Trophoblast cell (in vitro differentiated cells and primary cell): ENCODE measurements around the gene FOXL2.

Experiments
- DNase-seq, 2 donors: peaks; one replicate each; pipeline ENCODE4 v3.0.0-alpha.2; 2016
- H2AFZ ChIP-seq: 2 replicates; pipeline ENCODE4 v1.6.1; 2013; ENCODE audit warnings: low read length, moderate library complexity, mild to moderate bottlenecking; ENCODE audit not compliant: insufficient read depth, poor library complexity
- H2AK5ac ChIP-seq: 2 replicates; pipeline ENCODE4 v1.6.1; 2013; ENCODE audit warnings: mild to moderate bottlenecking, low read length
- H2BK120ac ChIP-seq: 2 replicates; pipeline ENCODE4 v1.6.1; 2013; ENCODE audit warnings: low read length, mild to moderate bottlenecking, moderate library complexity; ENCODE audit not compliant: insufficient read depth, poor library complexity
- H2BK12ac ChIP-seq: 2 replicates; pipeline ENCODE4 v1.6.1; 2013; ENCODE audit warnings: mild to moderate bottlenecking, low read length, moderate library complexity
- H2BK5ac ChIP-seq: 2 replicates; pipeline ENCODE4 v1.6.1; 2013; ENCODE audit warnings: low read length, low read depth, moderate library complexity, mild to moderate bottlenecking; ENCODE audit not compliant: poor library complexity
- H3K14ac ChIP-seq: 2 replicates; pipeline ENCODE4 v1.6.1; 2013; ENCODE audit warnings: mild to moderate bottlenecking, low read length
- H3K18ac ChIP-seq: 2 replicates; pipeline ENCODE4 v1.6.1; 2013; ENCODE audit warnings: mild to moderate bottlenecking, low read length
- H3K23ac ChIP-seq: 2 replicates; pipeline ENCODE4 v1.6.1; 2013; ENCODE audit warnings: low read length
- H3K27ac ChIP-seq: 2 replicates; pipeline ENCODE4 v1.5.1; 2013; ENCODE audit warnings: low read depth, mild to moderate bottlenecking, inconsistent platforms, low read length, moderate library complexity
- H3K27me3 ChIP-seq: 2 replicates; pipeline ENCODE4 v1.6.1; 2013; ENCODE audit warnings: inconsistent platforms, mild to moderate bottlenecking, low read length, moderate library complexity; ENCODE audit not compliant: insufficient read depth
- H3K36me3 ChIP-seq, 2 experiments: 1 replicate in 1 of 2; 2 replicates in 1 of 2; pipeline ENCODE4 v1.6.1; 2013; ENCODE audit warnings: low read length in 2 of 2, mild to moderate bottlenecking in 2 of 2, moderate library complexity in 1 of 2; ENCODE audit not compliant: insufficient read depth in 2 of 2, control insufficient read depth in 1 of 2
- H3K4ac ChIP-seq: 2 replicates; pipeline ENCODE4 v1.6.1; 2013; ENCODE audit warnings: low read depth, mild to moderate bottlenecking, low read length, moderate library complexity
- H3K4me1 ChIP-seq, 2 experiments: 1 replicate in 1 of 2; 2 replicates in 1 of 2; pipeline ENCODE4 v1.6.1; 2013; ENCODE audit warnings: low read length in 2 of 2, mild to moderate bottlenecking in 2 of 2, moderate library complexity in 1 of 2; ENCODE audit not compliant: insufficient read depth in 2 of 2, control insufficient read depth in 1 of 2
- H3K4me2 ChIP-seq: 2 replicates; pipeline ENCODE4 v1.6.1; 2013; ENCODE audit warnings: inconsistent platforms, mild to moderate bottlenecking, low read length, moderate library complexity
- H3K4me3 ChIP-seq: 2 replicates; pipeline ENCODE4 v1.5.1; 2013; ENCODE audit warnings: mild to moderate bottlenecking, low read depth, low read length, inconsistent platforms
- H3K79me1 ChIP-seq: one replicate; pipeline ENCODE4 v1.6.1; 2013; ENCODE audit warnings: low read length
- H3K79me2 ChIP-seq: 2 replicates; pipeline ENCODE4 v1.6.1; 2013; ENCODE audit warnings: low read length, mild to moderate bottlenecking; ENCODE audit not compliant: control insufficient read depth, insufficient read depth, poor library complexity
- H3K9ac ChIP-seq: 2 replicates; pipeline ENCODE4 v1.6.1; 2013; ENCODE audit warnings: mild to moderate bottlenecking, low read length
- H3K9me3 ChIP-seq: 2 replicates; pipeline ENCODE4 v1.6.1; 2013; ENCODE audit warnings: low read depth, mild to moderate bottlenecking, control low read depth, inconsistent platforms, low read length; ENCODE audit not compliant: insufficient read depth
- H4K12ac ChIP-seq: 2 replicates; pipeline ENCODE4 v1.6.1; 2013; ENCODE audit warnings: low read depth, mild to moderate bottlenecking, low read length, moderate library complexity
- H4K8ac ChIP-seq: 2 replicates; pipeline ENCODE4 v1.6.1; 2013; ENCODE audit warnings: low read depth, mild to moderate bottlenecking, low read length, moderate library complexity
- H4K91ac ChIP-seq: one replicate; pipeline ENCODE4 v1.6.1; 2013; ENCODE audit warnings: low read depth, mild to moderate bottlenecking, low read length, moderate library complexity
- WGBS: extraction: QIAGEN DNeasy Blood & Tissue Kit; methylation state at CpG from one replicate; pipeline ENCODE4 v1.1.7; 2013; ENCODE audit warnings: missing lambda C conversion rate; ENCODE audit not compliant: insufficient read length, insufficient coverage; ENCODE audit errors: extremely low coverage; 5-methylcytosine and 5-hydroxymethylcytosine counted together

FOXL2 gene

DNA sequence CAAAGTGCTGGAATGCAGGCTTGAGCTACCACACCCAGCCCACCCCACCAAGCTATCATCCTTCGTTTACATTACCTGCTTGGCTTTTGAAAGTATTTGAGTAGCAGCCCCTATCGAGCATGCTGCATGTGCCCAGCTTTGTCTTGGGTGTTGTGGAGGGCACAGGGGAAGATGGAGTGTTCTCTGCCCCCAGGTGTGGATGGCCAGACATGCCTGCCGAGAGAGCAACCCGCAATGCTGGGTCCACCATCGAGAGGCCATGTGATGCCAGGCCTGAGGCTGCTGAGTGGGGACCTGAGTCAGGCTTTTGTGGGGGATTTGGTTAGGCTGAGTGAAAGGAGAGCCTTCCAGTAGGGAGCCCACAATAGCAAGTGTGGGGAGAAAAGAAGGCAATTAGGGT is 26.0 kb upstream of the FOXL2 start:
- H3K27me3 ChIP-seq: no peaks in the 10 kb centered on the region
- H3K4me1 ChIP-seq: no peaks in the 10 kb centered on the region
- no peak overlapping the region for H3K27ac ChIP-seq
- no peak overlapping the region for H2AFZ ChIP-seq
- WGBS: no CpG with 5 or more reads among the region's 5 CpGs
- peaks cover 3% of the 10 kb centered on the region for H3K9me3 ChIP-seq
- no peaks in the 10 kb centered on the region for H3K79me2 ChIP-seq
- no peak for DNase-seq
- no peaks in the 10 kb centered on the region for H3K36me3 ChIP-seq
- H2AK5ac ChIP-seq: no peak overlapping the region
- no peak overlapping the region for H3K9ac ChIP-seq
- no peaks in the 10 kb centered on the region for H3K79me1 ChIP-seq
- no peak overlapping the region for H3K18ac ChIP-seq
- H3K23ac ChIP-seq: no peak overlapping the region
- no peak overlapping the region for H2BK12ac ChIP-seq
- H2BK120ac ChIP-seq: no peak overlapping the region
- no peak overlapping the region for H4K8ac ChIP-seq
- no peak overlapping the region for H3K4ac ChIP-seq
- no peak overlapping the region for H4K91ac ChIP-seq
- H3K4me2 ChIP-seq: no peak overlapping the region
- H4K12ac ChIP-seq: no peak overlapping the region
- no peak overlapping the region for H3K4me3 ChIP-seq
- H2BK5ac ChIP-seq: no peak overlapping the region
- H3K14ac ChIP-seq: no peak overlapping the region

DNA sequence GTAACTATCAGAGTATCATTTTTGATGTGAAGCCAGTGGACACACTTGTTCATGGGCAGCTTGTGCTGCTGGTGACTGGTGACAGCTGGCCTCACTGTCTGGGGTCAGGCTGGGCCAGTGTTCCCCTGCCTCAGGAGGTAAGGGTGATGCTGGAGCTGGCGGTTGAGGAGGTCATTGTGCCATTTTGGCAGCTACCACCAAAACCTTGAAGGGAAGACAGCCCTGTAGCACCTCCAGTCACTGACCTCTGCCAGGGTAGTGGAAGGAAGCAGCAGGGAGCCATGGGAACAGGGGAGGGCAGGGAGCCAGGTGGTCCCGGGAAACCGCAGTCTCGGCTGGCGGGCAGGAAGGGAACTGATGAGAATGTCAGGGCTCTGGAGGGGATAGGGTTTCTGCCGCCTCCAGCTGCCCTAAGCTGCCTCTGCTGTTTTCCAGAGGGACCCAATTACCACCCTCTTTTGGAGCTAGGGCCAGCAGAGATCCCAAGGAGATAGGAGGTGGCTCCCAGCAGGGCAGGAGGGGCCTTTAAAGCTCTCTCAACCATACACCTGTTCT is 24.9 kb upstream of the FOXL2 start:
- peaks cover 3% of the 10 kb centered on the region for H3K9me3 ChIP-seq
- H3K23ac ChIP-seq: no peak overlapping the region
- no CpG with 5 or more reads among the region's 6 CpGs for WGBS
- H3K4me3 ChIP-seq: no peak overlapping the region
- H3K79me2 ChIP-seq: no peaks in the 10 kb centered on the region
- H3K4me1 ChIP-seq: no peaks in the 10 kb centered on the region
- no peaks in the 10 kb centered on the region for H3K36me3 ChIP-seq
- no peak overlapping the region for H3K27ac ChIP-seq
- H3K4ac ChIP-seq: no peak overlapping the region
- H3K4me2 ChIP-seq: no peak overlapping the region
- no peak overlapping the region for H3K18ac ChIP-seq
- no peak overlapping the region for H2BK120ac ChIP-seq
- H4K91ac ChIP-seq: no peak overlapping the region
- H3K27me3 ChIP-seq: no peaks in the 10 kb centered on the region
- H3K79me1 ChIP-seq: no peaks in the 10 kb centered on the region
- H2BK5ac ChIP-seq: no peak overlapping the region
- no peak overlapping the region for H2AFZ ChIP-seq
- no peak overlapping the region for H4K8ac ChIP-seq
- no peak overlapping the region for H3K9ac ChIP-seq
- H2AK5ac ChIP-seq: no peak overlapping the region
- no peak overlapping the region for H3K14ac ChIP-seq
- no peak overlapping the region for H4K12ac ChIP-seq
- no peak overlapping the region for H2BK12ac ChIP-seq
- no peak for DNase-seq

DNA sequence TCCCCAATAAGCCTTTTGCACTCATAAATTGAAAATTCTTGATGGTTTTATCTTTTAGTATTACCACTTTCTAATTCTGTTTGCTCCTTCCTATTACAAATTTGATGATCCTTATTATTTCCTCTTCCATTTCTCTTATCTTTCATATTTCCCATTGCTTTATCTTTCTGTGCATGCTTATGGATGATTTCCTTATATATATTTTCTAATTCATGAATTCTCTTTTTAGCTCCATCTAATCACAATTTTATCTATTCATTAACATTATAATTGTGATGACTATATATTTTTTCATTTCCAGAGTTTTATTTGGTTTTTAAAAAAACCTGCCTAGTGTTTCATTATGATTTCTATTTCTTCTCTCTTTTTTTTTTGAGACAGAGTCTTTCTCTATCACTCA is 18.0 kb upstream of the FOXL2 start:
- no peak overlapping the region for H3K4me2 ChIP-seq
- H3K9me3 ChIP-seq: no peaks in the 10 kb centered on the region
- no peak overlapping the region for H4K8ac ChIP-seq
- H3K9ac ChIP-seq: no peak overlapping the region
- no peak overlapping the region for H3K18ac ChIP-seq
- no peak overlapping the region for H2BK120ac ChIP-seq
- no peak overlapping the region for H4K12ac ChIP-seq
- no peaks in the 10 kb centered on the region for H3K36me3 ChIP-seq
- no peak for DNase-seq
- no peaks in the 10 kb centered on the region for H3K79me1 ChIP-seq
- no peaks in the 10 kb centered on the region for H3K4me1 ChIP-seq
- no peak overlapping the region for H2AK5ac ChIP-seq
- no peak overlapping the region for H2BK5ac ChIP-seq
- no peaks in the 10 kb centered on the region for H3K79me2 ChIP-seq
- no peak overlapping the region for H2AFZ ChIP-seq
- no peaks in the 10 kb centered on the region for H3K27me3 ChIP-seq
- H3K4ac ChIP-seq: no peak overlapping the region
- no peak overlapping the region for H3K23ac ChIP-seq
- H2BK12ac ChIP-seq: no peak overlapping the region
- H4K91ac ChIP-seq: no peak overlapping the region
- H3K14ac ChIP-seq: no peak overlapping the region
- H3K4me3 ChIP-seq: no peak overlapping the region
- no peak overlapping the region for H3K27ac ChIP-seq

DNA sequence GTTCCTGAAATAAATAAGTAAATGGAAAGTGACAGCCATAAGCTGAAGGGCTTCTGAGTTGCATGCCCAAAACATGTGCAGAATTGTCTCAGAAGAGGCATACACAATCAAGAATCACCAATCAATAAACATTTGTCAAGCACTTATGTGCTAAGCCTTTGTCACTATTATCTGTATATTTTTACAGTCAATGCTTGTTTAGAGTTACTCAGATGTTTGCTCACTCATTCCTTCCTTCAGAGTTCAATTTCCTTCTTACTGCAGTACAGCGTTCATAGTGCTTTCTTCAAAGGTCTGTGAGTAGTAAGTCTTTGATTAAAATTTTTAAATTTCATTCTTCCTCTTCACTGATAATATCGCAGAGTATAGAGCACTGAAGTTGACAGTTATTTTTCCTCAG is 17.3 kb upstream of the FOXL2 start:
- no peak for DNase-seq
- no CpG with 5 or more reads among the region's 2 CpGs for WGBS
- no peaks in the 10 kb centered on the region for H3K9me3 ChIP-seq
- no peak overlapping the region for H2AK5ac ChIP-seq
- no peak overlapping the region for H2AFZ ChIP-seq
- no peak overlapping the region for H3K27ac ChIP-seq
- H3K27me3 ChIP-seq: no peaks in the 10 kb centered on the region
- no peaks in the 10 kb centered on the region for H3K79me2 ChIP-seq
- no peak overlapping the region for H3K4me2 ChIP-seq
- H3K18ac ChIP-seq: no peak overlapping the region
- no peak overlapping the region for H4K91ac ChIP-seq
- no peak overlapping the region for H2BK12ac ChIP-seq
- H3K23ac ChIP-seq: no peak overlapping the region
- no peak overlapping the region for H2BK120ac ChIP-seq
- H3K4ac ChIP-seq: no peak overlapping the region
- no peak overlapping the region for H3K9ac ChIP-seq
- H3K14ac ChIP-seq: no peak overlapping the region
- no peak overlapping the region for H2BK5ac ChIP-seq
- no peaks in the 10 kb centered on the region for H3K36me3 ChIP-seq
- no peak overlapping the region for H4K8ac ChIP-seq
- no peak overlapping the region for H3K4me3 ChIP-seq
- H3K4me1 ChIP-seq: no peaks in the 10 kb centered on the region
- no peak overlapping the region for H4K12ac ChIP-seq
- no peaks in the 10 kb centered on the region for H3K79me1 ChIP-seq
